IMR-90 (cell line): Measurements from ENCODE around the gene PTPRF. TPM values are rescaled to one million over a fixed set of nuclear protein-coding genes. Genes with fewer than 3 reads are reported as not detected.

Source experiments
- ATAC-seq: fragments of 200-7000 bp; cut with Tn5 transposase; 2 replicates; pipeline ENCODE4 v1.9.1; 2020; ENCODE audit warnings: low read depth, mild to moderate bottlenecking, moderate library complexity
- BruUV-seq: library from RNA; stranded (reverse); fragments of 400-500 nt; replicated peaks from 2 replicates; lab custom pipeline; 2021; lab: Mats Ljungman, UMichigan
- CTCF ChIA-PET: fragments of 300-600 bp; formaldehyde crosslinking; extraction: SDS; loops from one replicate; lab custom pipeline; 2021; ENCODE audit warnings: antibody characterized with exemption; lab: Yijun Ruan, JAX
- POLR2A ChIA-PET: fragments of 300-600 bp; sonication (Branson Sonifier 250); formaldehyde crosslinking; loops from one replicate; lab custom pipeline; 2022; ENCODE audit warnings: antibody characterized with exemption; ENCODE audit not compliant: unreplicated experiment; lab: Charles Lee
- DNase-seq: peaks from one replicate; pipeline ENCODE4 v3.0.0; 2013
- H2AFZ ChIP-seq: replicated peaks from 2 replicates; pipeline ENCODE3; 2013; ENCODE audit warnings: low read length, mild to moderate bottlenecking; ENCODE audit not compliant: poor library complexity
- H2AK5ac ChIP-seq: 2 replicates; pipeline ENCODE4 v1.6.1; 2013; ENCODE audit warnings: low read depth, low read length, inconsistent platforms
- H2AK9ac ChIP-seq: replicated peaks from 2 replicates; pipeline ENCODE3; 2013; ENCODE audit warnings: mild to moderate bottlenecking, low read depth, low read length, moderate library complexity; ENCODE audit not compliant: poor library complexity
- H2BK120ac ChIP-seq: 2 replicates; pipeline ENCODE4 v1.6.1; 2013; ENCODE audit warnings: low read depth, low read length, inconsistent platforms
- H2BK15ac ChIP-seq: 3 replicates; pipeline ENCODE4 v1.6.1; 2013; ENCODE audit warnings: low read depth, low read length, inconsistent platforms
- H2BK20ac ChIP-seq: 2 replicates; pipeline ENCODE4 v1.6.1; 2013; ENCODE audit warnings: low read depth, mild to moderate bottlenecking, inconsistent platforms, low read length, moderate library complexity
- H2BK5ac ChIP-seq: 2 replicates; pipeline ENCODE4 v1.6.1; 2013; ENCODE audit warnings: mild to moderate bottlenecking, low read depth, low read length, inconsistent platforms; ENCODE audit not compliant: poor library complexity, severe bottlenecking
- H3K14ac ChIP-seq: replicated peaks from 2 replicates; pipeline ENCODE4 v1.6.1; 2013; ENCODE audit warnings: low read depth, low read length, inconsistent platforms
- H3K18ac ChIP-seq: 2 replicates; pipeline ENCODE4 v1.6.1; 2013; ENCODE audit warnings: low read depth, low read length, control low read depth
- H3K23ac ChIP-seq: 2 replicates; pipeline ENCODE4 v1.6.1; 2013; ENCODE audit warnings: low read depth, low read length, inconsistent platforms
- H3K27ac ChIP-seq: 2 replicates; pipeline ENCODE4 v1.5.1; 2013; ENCODE audit warnings: mild to moderate bottlenecking, control low read depth, low read length; ENCODE audit not compliant: insufficient read depth
- H3K27me3 ChIP-seq: 2 replicates; pipeline ENCODE4 v1.6.1; 2013; ENCODE audit warnings: low read length; ENCODE audit not compliant: control insufficient read depth, insufficient read depth
- H3K36me3 ChIP-seq: 2 replicates; pipeline ENCODE4 v1.6.1; 2013; ENCODE audit warnings: low read length, mixed read lengths; ENCODE audit not compliant: control insufficient read depth, insufficient read depth
- H3K4ac ChIP-seq: 2 replicates; pipeline ENCODE4 v1.6.1; 2013; ENCODE audit warnings: low read depth, low read length, inconsistent platforms
- H3K4me1 ChIP-seq: 2 replicates; pipeline ENCODE4 v1.6.1; 2013; ENCODE audit warnings: low read length, mixed read lengths; ENCODE audit not compliant: control insufficient read depth, insufficient read depth
- H3K4me2 ChIP-seq: 2 replicates; pipeline ENCODE4 v1.6.1; 2013; ENCODE audit warnings: low read depth, mild to moderate bottlenecking, control low read depth, low read length, moderate library complexity
- H3K4me3 ChIP-seq: 2 replicates; pipeline ENCODE4 v1.5.1; 2013; ENCODE audit warnings: low read depth, mild to moderate bottlenecking, control low read depth, low read length, moderate library complexity; ENCODE audit not compliant: insufficient read depth
- H3K56ac ChIP-seq: 2 replicates; pipeline ENCODE4 v1.6.1; 2013; ENCODE audit warnings: low read length, inconsistent platforms; ENCODE audit not compliant: insufficient read depth; ENCODE audit errors: extremely low read depth
- H3K79me1 ChIP-seq, 2 experiments: 2 replicates each; pipeline ENCODE4 v1.6.1; 2013; ENCODE audit warnings: low read length in 2 of 2, inconsistent platforms in 1 of 2, low read depth in 1 of 2
- H3K9ac ChIP-seq: 2 replicates; pipeline ENCODE4 v1.6.1; 2013; ENCODE audit warnings: low read depth, low read length, control low read depth
- H3K9me1 ChIP-seq: 2 replicates; pipeline ENCODE4 v1.6.1; 2013; ENCODE audit warnings: low read length, inconsistent platforms; ENCODE audit not compliant: insufficient read depth
- H3K9me3 ChIP-seq: 2 replicates; pipeline ENCODE4 v1.6.1; 2013; ENCODE audit warnings: low read length; ENCODE audit not compliant: control insufficient read depth, insufficient read depth
- H4K20me1 ChIP-seq: 2 replicates; pipeline ENCODE4 v1.6.1; 2013; ENCODE audit warnings: low read length, inconsistent platforms; ENCODE audit not compliant: insufficient read depth
- H4K5ac ChIP-seq: 2 replicates; pipeline ENCODE4 v1.6.1; 2013; ENCODE audit warnings: mild to moderate bottlenecking, low read depth, low read length, control low read depth
- H4K8ac ChIP-seq, 2 experiments: 2 replicates each; pipeline ENCODE4 v1.6.1; 2013; ENCODE audit warnings: low read depth in 2 of 2, low read length in 2 of 2, control low read depth in 1 of 2, inconsistent platforms in 1 of 2
- H4K91ac ChIP-seq: 2 replicates; pipeline ENCODE4 v1.6.1; 2013; ENCODE audit warnings: low read depth, low read length, inconsistent platforms; ENCODE audit not compliant: insufficient read depth
- BHLHE40 ChIP-seq: fragments of 150-350 bp; IDR thresholded peaks from 2 replicates; pipeline ENCODE4 v1.6.1; 2016; ENCODE audit warnings: mild to moderate bottlenecking, low read depth, low read length
- CEBPB ChIP-seq: IDR thresholded peaks from 2 replicates; pipeline ENCODE4 v1.6.1; 2012; ENCODE audit warnings: low read depth, low read length, improper control_type of control experiment
- CHD1 ChIP-seq: IDR thresholded peaks from 2 replicates; pipeline ENCODE4 v1.6.1; 2012; ENCODE audit warnings: low read depth, low read length, improper control_type of control experiment
- CTCF ChIP-seq: conservative IDR thresholded peaks from 2 replicates; pipeline ENCODE4 v1.5.1; 2012; ENCODE audit warnings: mild to moderate bottlenecking, low read depth, low read length, improper control_type of control experiment
- ELK1 ChIP-seq: fragments of 150-350 bp; IDR thresholded peaks from 2 replicates; pipeline ENCODE4 v1.6.1; 2016; ENCODE audit warnings: low read depth, mild to moderate bottlenecking, low read length, moderate library complexity, borderline replicate concordance
- FOS ChIP-seq: fragments of 150-350 bp; IDR thresholded peaks from 2 replicates; pipeline ENCODE4 v1.6.1; 2016; ENCODE audit warnings: low read depth, low read length
- MAFK ChIP-seq: IDR thresholded peaks from 2 replicates; pipeline ENCODE4 v1.6.1; 2012; ENCODE audit warnings: low read depth, low read length, improper control_type of control experiment
- MAZ ChIP-seq: IDR thresholded peaks from 2 replicates; pipeline ENCODE4 v1.6.1; 2012; ENCODE audit warnings: low read depth, mild to moderate bottlenecking, low read length, improper control_type of control experiment, moderate library complexity, borderline replicate concordance
- MXI1 ChIP-seq: IDR thresholded peaks from 2 replicates; pipeline ENCODE4 v1.6.1; 2012; ENCODE audit warnings: low read depth, mild to moderate bottlenecking, low read length, moderate library complexity, borderline replicate concordance
- NFE2L2 ChIP-seq: fragments of 150-350 bp; IDR thresholded peaks from 2 replicates; pipeline ENCODE4 v1.6.1; 2016; ENCODE audit warnings: low read depth, mild to moderate bottlenecking, low read length
- POLR2A ChIP-seq: IDR thresholded peaks from 2 replicates; pipeline ENCODE4 v1.6.1; 2012; ENCODE audit warnings: mild to moderate bottlenecking, low read depth, low read length
- RAD21 ChIP-seq: IDR thresholded peaks from 2 replicates; pipeline ENCODE4 v1.6.1; 2012; ENCODE audit warnings: low read length, improper control_type of control experiment
- RCOR1 ChIP-seq: IDR thresholded peaks from 2 replicates; pipeline ENCODE4 v1.6.1; 2012; ENCODE audit warnings: mild to moderate bottlenecking, low read length, improper control_type of control experiment; ENCODE audit not compliant: insufficient replicate concordance
- RFX5 ChIP-seq: IDR thresholded peaks from 2 replicates; pipeline ENCODE4 v1.8.0; 2012; ENCODE audit warnings: low read depth, mild to moderate bottlenecking, low read length, moderate library complexity
- SMC3 ChIP-seq: fragments of 150-350 bp; IDR thresholded peaks from 2 replicates; pipeline ENCODE4 v1.6.1; 2016; ENCODE audit warnings: low read depth, mild to moderate bottlenecking, antibody characterized with exemption, low read length, moderate library complexity
- USF2 ChIP-seq: fragments of 150-350 bp; IDR thresholded peaks from 2 replicates; pipeline ENCODE4 v1.6.1; 2017; ENCODE audit warnings: mild to moderate bottlenecking, antibody characterized with exemption, low read length, low read depth
- WGBS, 2 experiments: methylation state at CpG; one replicate each; pipeline versions ENCODE4 v1.1.5 to v1.1.7; 2013; ENCODE audit warnings: missing lambda C conversion rate in 2 of 2; ENCODE audit not compliant: insufficient read length in 1 of 2; ENCODE audit errors: extremely low coverage in 2 of 2; 5-methylcytosine and 5-hydroxymethylcytosine counted together
- dilution Hi-C: fragments of 300-500 bp; cut with HindIII; formaldehyde crosslinking; loops from one replicate; pipeline ENCODE4 v1.14.3; 2018; ENCODE audit warnings: low sequenced_read_pairs; ENCODE audit not compliant: unreplicated experiment
- in situ Hi-C: fragments of 300-500 bp; cut with MboI; formaldehyde crosslinking; loops from 3 replicates; pipeline ENCODE4 v1.14.3; 2019; ENCODE audit warnings: low sequenced_read_pairs, inconsistent platforms, mixed read lengths
- intact Hi-C: fragments of 100-400 bp; cut with micrococcal nuclease; formaldehyde crosslinking; loops from 2 replicates; pipeline ENCODE4 v1.10.0; 2022
- polyA plus RNA-seq, 3 experiments: library from polyadenylated mRNA; depleted of rRNA; stranded (reverse); fragments of >200 nt; gene quantifications; 2 replicates each; pipeline ENCODE4 v1.2.3, GENCODE V29; 2012; ENCODE audit warnings: low replicate concordance in 1 of 3
- total RNA-seq: library from RNA; depleted of rRNA; stranded (reverse); fragments of >200 nt; gene quantifications from 2 replicates; pipeline ENCODE4 v1.2.3, GENCODE V29; 2012

PTPRF gene
- total and polyA plus RNA-seq, 2 of the 4 experiments (the other 2 are of a cell fraction): 25.8 to 92.3 TPM

- Histone ChIP-seq H2AK9ac (no peak overlapping the region), H4K20me1 (no peaks in the 10 kb centered on the region), H2BK20ac (no peak overlapping the region), H3K27ac (no peak overlapping the region), H4K5ac (no peak overlapping the region), H2BK120ac (no peak overlapping the region), H2AK5ac (no peak overlapping the region), H2AFZ (no peak overlapping the region), H2BK15ac (no peak overlapping the region), H3K18ac (no peak overlapping the region), H2BK5ac (no peak overlapping the region), H3K4me3 (no peak overlapping the region), H3K4me1 (no peaks in the 10 kb centered on the region; the same call in 1 of the 2 replicates), H3K23ac (no peak overlapping the region), H3K79me1 (no peaks in the 10 kb centered on the region), H3K4me2 (no peak overlapping the region), H3K9me3 (no peaks in the 10 kb centered on the region), H3K14ac (no peak overlapping the region), H3K36me3 (no peaks in the 10 kb centered on the region), H3K56ac (no peak overlapping the region), H4K8ac (no peak overlapping the region), H3K27me3 (no peaks in the 10 kb centered on the region; the same call in 1 of the 2 replicates), H3K4ac (no peak overlapping the region), H4K91ac (no peak overlapping the region), H3K9ac (no peak overlapping the region), H3K9me1 (no peaks in the 10 kb centered on the region; the same call in 1 of the 2 replicates)
- ATAC-seq (no peak), DNase-seq (no peak)
- intact Hi-C loops: no loop called here
- POLR2A ChIA-PET: no interaction called here
- BruUV-seq: no TSS peak
- TF ChIP-seq NFE2L2 (no peak), CTCF (no peak), RFX5 (no peak), ELK1 (no peak), SMC3 (no peak), CEBPB (no peak), POLR2A (no peak), BHLHE40 (no peak), FOS (no peak), MXI1 (no peak), USF2 (no peak), MAZ (no peak), RAD21 (no peak), RCOR1 (no peak), MAFK (no peak), CHD1 (no peak)
- in situ Hi-C loops: no loop called here
- dilution Hi-C loops: no loop called here
- CTCF ChIA-PET: no interaction called here
- 71% methylated on average over 2 of the region's 11 CpGs; no CpG with 5 or more reads in 1 of the 2 experiments for WGBS, 2 experiments
Measured at GRCh38 chr1:43518935-43519686, 11.6 kb upstream of the PTPRF start.
